GM23338 (cell line): Measurements from ENCODE around the gene GLS. TPM values are rescaled to one million over a fixed set of nuclear protein-coding genes. Genes with fewer than 3 reads are reported as not detected.

Source experiments
- ATAC-seq: fragments of 200-7000 bp; cut with Tn5 transposase; 3 replicates; pipeline ENCODE4 v1.9.1; 2020
- DNase-seq: peaks from one replicate; pipeline ENCODE4 v3.0.0-alpha.2; 2015; ENCODE audit warnings: low spot score
- H2AFZ ChIP-seq: fragments of 200-600 bp; sonication (generic); 2 replicates; pipeline ENCODE4 v1.8.0; 2016; ENCODE audit warnings: antibody characterized with exemption, mild to moderate bottlenecking, moderate library complexity
- H3F3A ChIP-seq: fragments of 200-600 bp; sonication (generic); replicated peaks from 2 replicates; pipeline ENCODE4 v1.8.0; 2017; ENCODE audit warnings: antibody characterized with exemption, mixed run types, low read depth
- H3K27ac ChIP-seq: fragments of 200-600 bp; sonication (generic); 2 replicates; pipeline ENCODE4 v1.6.1; 2016; ENCODE audit warnings: low read depth
- H3K27me3 ChIP-seq: fragments of 200-600 bp; sonication (generic); 2 replicates; pipeline ENCODE4 v1.8.0; 2016; ENCODE audit warnings: mild to moderate bottlenecking, mixed run types, moderate library complexity; ENCODE audit not compliant: insufficient read depth
- H3K36me3 ChIP-seq: fragments of 200-600 bp; sonication (generic); 2 replicates; pipeline ENCODE4 v1.8.0; 2016; ENCODE audit warnings: mild to moderate bottlenecking; ENCODE audit not compliant: insufficient read depth
- H3K4me1 ChIP-seq: fragments of 200-600 bp; sonication (generic); 2 replicates; pipeline ENCODE4 v1.8.0; 2016; ENCODE audit warnings: mild to moderate bottlenecking, moderate library complexity; ENCODE audit not compliant: insufficient read depth
- H3K4me2 ChIP-seq: fragments of 200-600 bp; sonication (generic); 2 replicates; pipeline ENCODE4 v1.7.1; 2017; ENCODE audit warnings: mixed run types
- H3K4me3 ChIP-seq: fragments of 200-600 bp; sonication (generic); 2 replicates; pipeline ENCODE4 v1.6.1; 2016; ENCODE audit warnings: mixed run types
- H3K79me2 ChIP-seq: fragments of 200-600 bp; sonication (generic); replicated peaks from 2 replicates; pipeline ENCODE4 v1.8.0; 2017; ENCODE audit warnings: mild to moderate bottlenecking; ENCODE audit not compliant: insufficient read depth
- H3K9me2 ChIP-seq: fragments of 200-600 bp; sonication (generic); 2 replicates; pipeline ENCODE4 v1.8.0; 2017; ENCODE audit not compliant: insufficient read depth
- H4K20me1 ChIP-seq: fragments of 200-600 bp; sonication (generic); replicated peaks from 2 replicates; pipeline ENCODE4 v1.8.0; 2017; ENCODE audit warnings: mild to moderate bottlenecking; ENCODE audit not compliant: insufficient read depth
- H3K27ac Mint-ChIP-seq: 2 replicates; pipeline ENCODE4 v1.8.0; 2020; ENCODE audit warnings: inconsistent platforms, mild to moderate bottlenecking, moderate library complexity, mixed read lengths
- H3K27me3 Mint-ChIP-seq: 3 replicates; pipeline ENCODE4 v1.8.0; 2022; ENCODE audit warnings: low read depth, mild to moderate bottlenecking, moderate library complexity, mixed read lengths, inconsistent platforms; ENCODE audit not compliant: insufficient read depth, poor library complexity
- H3K36me3 Mint-ChIP-seq: 3 replicates; pipeline ENCODE4 v1.8.0; 2021; ENCODE audit warnings: low read depth, mild to moderate bottlenecking, inconsistent platforms, moderate library complexity, mixed read lengths
- H3K4me1 Mint-ChIP-seq: 3 replicates; pipeline ENCODE4 v1.8.0; 2020; ENCODE audit warnings: mild to moderate bottlenecking, inconsistent platforms, mixed read lengths
- H3K4me3 Mint-ChIP-seq: 3 replicates; pipeline ENCODE4 v1.8.0; 2021; ENCODE audit warnings: moderate library complexity, mild to moderate bottlenecking, inconsistent platforms, mixed read lengths
- H3K9me3 Mint-ChIP-seq: 3 replicates; pipeline ENCODE4 v1.8.0; 2020; ENCODE audit warnings: moderate library complexity, mild to moderate bottlenecking, inconsistent platforms, mixed read lengths
- CREB1 ChIP-seq: fragments of 250-450 bp; sonication (Bioruptor Pico); IDR thresholded peaks from 2 replicates; pipeline ENCODE4 v1.5.0; 2020; ENCODE audit warnings: low read depth, mild to moderate bottlenecking, moderate library complexity
- ETS1 ChIP-seq: IDR thresholded peaks from 2 replicates; pipeline ENCODE4 v1.6.1; 2016; ENCODE audit warnings: antibody characterized with exemption
- EZH2 ChIP-seq: fragments of 200-600 bp; sonication (generic); IDR thresholded peaks from one replicate; pipeline ENCODE4 v1.8.0; 2017; ENCODE audit warnings: antibody characterized with exemption, mild to moderate bottlenecking, low read depth; ENCODE audit not compliant: unreplicated experiment
- EZH2phosphoT487 ChIP-seq: fragments of 200-600 bp; sonication (generic); IDR thresholded peaks from one replicate; pipeline ENCODE4 v1.8.1; 2018; ENCODE audit warnings: antibody characterized with exemption; ENCODE audit not compliant: unreplicated experiment
- JUNB ChIP-seq: IDR thresholded peaks from one replicate; pipeline ENCODE4 v1.6.1; 2016; ENCODE audit warnings: antibody characterized with exemption; ENCODE audit not compliant: unreplicated experiment
- NANOG ChIP-seq: IDR thresholded peaks from 2 replicates; pipeline ENCODE4 v1.6.1; 2016; ENCODE audit warnings: antibody characterized with exemption, borderline replicate concordance
- POLR2AphosphoS5 ChIP-seq: IDR thresholded peaks from 2 replicates; pipeline ENCODE4 v1.6.1; 2016; ENCODE audit warnings: antibody characterized with exemption, low read depth
- REST ChIP-seq: IDR thresholded peaks from one replicate; pipeline ENCODE4 v1.6.1; 2018; ENCODE audit warnings: antibody characterized with exemption; ENCODE audit not compliant: unreplicated experiment
- STAT1 ChIP-seq: IDR thresholded peaks from one replicate; pipeline ENCODE4 v1.6.1; 2016; ENCODE audit warnings: antibody characterized with exemption; ENCODE audit not compliant: unreplicated experiment
- ZNF114 ChIP-seq: fragments of 250-450 bp; sonication (Bioruptor Pico); IDR thresholded peaks from 2 replicates; pipeline ENCODE4 v1.5.0; 2020; ENCODE audit warnings: mild to moderate bottlenecking, moderate library complexity
- ZNF331 ChIP-seq: fragments of 250-450 bp; sonication (Bioruptor Pico); IDR thresholded peaks from 2 replicates; pipeline ENCODE4 v1.5.0; 2020; ENCODE audit warnings: low read depth, mild to moderate bottlenecking, moderate library complexity
- polyA plus RNA-seq: library from polyadenylated mRNA; unstranded; fragments of >200 nt; fragmentation: Nextera tagmentation; extraction: Ambion mirVana; gene quantifications from 2 replicates; pipeline ENCODE4 v1.2.1, GENCODE V29; 2016
- total RNA-seq: library from RNA; depleted of rRNA; stranded (reverse); fragments of >200 nt; shearing (Covaris generic); gene quantifications from 2 replicates; pipeline ENCODE4 v1.2.3, GENCODE V29; 2014
- TF ChIP-seq, protein P1 (sequence below), 2 experiments: fragments of 200-600 bp in 1 of 2; sonication (generic) in 1 of 2; conservative IDR thresholded peaks; 2 replicates each; pipeline versions ENCODE4 v1.5.1 to v1.6.1; 2016 to 2017; ENCODE audit warnings: antibody characterized with exemption in 2 of 2, low read depth in 2 of 2, mild to moderate bottlenecking in 2 of 2, moderate library complexity in 1 of 2
- TF ChIP-seq, protein P2 (sequence below): fragments of 250-450 bp; sonication (Bioruptor Pico); IDR thresholded peaks from 2 replicates; pipeline ENCODE4 v1.5.0; 2020; ENCODE audit warnings: mild to moderate bottlenecking, moderate library complexity

Gene GLS
- total and polyA plus RNA-seq, 2 experiments from 2014 or later = 38.1 to 172 TPM

- H3K4me1 ChIP-seq = no peaks in the 10 kb centered on the region
- no peak overlapping the region for H3K4me2 ChIP-seq
- H4K20me1 ChIP-seq = no peaks in the 10 kb centered on the region; the same call in 1 of the 2 replicates
- H3K79me2 ChIP-seq = no peaks in the 10 kb centered on the region
- H3K9me3 Mint-ChIP-seq = no peaks in the 10 kb centered on the region; the same call in 2 of the 3 replicates
- H3K4me1 Mint-ChIP-seq = no peaks in the 10 kb centered on the region
- H3K27ac ChIP-seq = no peak overlapping the region
- no peak overlapping the region for H3K4me3 ChIP-seq
- H3F3A ChIP-seq = no peaks in the 10 kb centered on the region
- H3K27me3 ChIP-seq = no peaks in the 10 kb centered on the region
- no peak overlapping the region for H3K4me3 Mint-ChIP-seq
- H3K9me2 ChIP-seq = no peaks in the 10 kb centered on the region
- no peak for TF ChIP-seq EZH2phosphoT487
- no peak for TF ChIP-seq NANOG
- TF ChIP-seq EZH2 = no peak
- no peak for TF ChIP-seq ZNF114 (CRISPR knock-in tag)
- no peak for TF ChIP-seq REST
- TF ChIP-seq, protein P1, sequence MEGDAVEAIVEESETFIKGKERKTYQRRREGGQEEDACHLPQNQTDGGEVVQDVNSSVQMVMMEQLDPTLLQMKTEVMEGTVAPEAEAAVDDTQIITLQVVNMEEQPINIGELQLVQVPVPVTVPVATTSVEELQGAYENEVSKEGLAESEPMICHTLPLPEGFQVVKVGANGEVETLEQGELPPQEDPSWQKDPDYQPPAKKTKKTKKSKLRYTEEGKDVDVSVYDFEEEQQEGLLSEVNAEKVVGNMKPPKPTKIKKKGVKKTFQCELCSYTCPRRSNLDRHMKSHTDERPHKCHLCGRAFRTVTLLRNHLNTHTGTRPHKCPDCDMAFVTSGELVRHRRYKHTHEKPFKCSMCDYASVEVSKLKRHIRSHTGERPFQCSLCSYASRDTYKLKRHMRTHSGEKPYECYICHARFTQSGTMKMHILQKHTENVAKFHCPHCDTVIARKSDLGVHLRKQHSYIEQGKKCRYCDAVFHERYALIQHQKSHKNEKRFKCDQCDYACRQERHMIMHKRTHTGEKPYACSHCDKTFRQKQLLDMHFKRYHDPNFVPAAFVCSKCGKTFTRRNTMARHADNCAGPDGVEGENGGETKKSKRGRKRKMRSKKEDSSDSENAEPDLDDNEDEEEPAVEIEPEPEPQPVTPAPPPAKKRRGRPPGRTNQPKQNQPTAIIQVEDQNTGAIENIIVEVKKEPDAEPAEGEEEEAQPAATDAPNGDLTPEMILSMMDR (conservative IDR thresholded peaks at IDR 0.05; ENCODE audit: low read depth in 2 of 2) = no peak
- TF ChIP-seq ETS1 = no peak
- no peak for TF ChIP-seq CREB1 (CRISPR knock-in tag)
- no peak for TF ChIP-seq STAT1
- TF ChIP-seq, protein P2, sequence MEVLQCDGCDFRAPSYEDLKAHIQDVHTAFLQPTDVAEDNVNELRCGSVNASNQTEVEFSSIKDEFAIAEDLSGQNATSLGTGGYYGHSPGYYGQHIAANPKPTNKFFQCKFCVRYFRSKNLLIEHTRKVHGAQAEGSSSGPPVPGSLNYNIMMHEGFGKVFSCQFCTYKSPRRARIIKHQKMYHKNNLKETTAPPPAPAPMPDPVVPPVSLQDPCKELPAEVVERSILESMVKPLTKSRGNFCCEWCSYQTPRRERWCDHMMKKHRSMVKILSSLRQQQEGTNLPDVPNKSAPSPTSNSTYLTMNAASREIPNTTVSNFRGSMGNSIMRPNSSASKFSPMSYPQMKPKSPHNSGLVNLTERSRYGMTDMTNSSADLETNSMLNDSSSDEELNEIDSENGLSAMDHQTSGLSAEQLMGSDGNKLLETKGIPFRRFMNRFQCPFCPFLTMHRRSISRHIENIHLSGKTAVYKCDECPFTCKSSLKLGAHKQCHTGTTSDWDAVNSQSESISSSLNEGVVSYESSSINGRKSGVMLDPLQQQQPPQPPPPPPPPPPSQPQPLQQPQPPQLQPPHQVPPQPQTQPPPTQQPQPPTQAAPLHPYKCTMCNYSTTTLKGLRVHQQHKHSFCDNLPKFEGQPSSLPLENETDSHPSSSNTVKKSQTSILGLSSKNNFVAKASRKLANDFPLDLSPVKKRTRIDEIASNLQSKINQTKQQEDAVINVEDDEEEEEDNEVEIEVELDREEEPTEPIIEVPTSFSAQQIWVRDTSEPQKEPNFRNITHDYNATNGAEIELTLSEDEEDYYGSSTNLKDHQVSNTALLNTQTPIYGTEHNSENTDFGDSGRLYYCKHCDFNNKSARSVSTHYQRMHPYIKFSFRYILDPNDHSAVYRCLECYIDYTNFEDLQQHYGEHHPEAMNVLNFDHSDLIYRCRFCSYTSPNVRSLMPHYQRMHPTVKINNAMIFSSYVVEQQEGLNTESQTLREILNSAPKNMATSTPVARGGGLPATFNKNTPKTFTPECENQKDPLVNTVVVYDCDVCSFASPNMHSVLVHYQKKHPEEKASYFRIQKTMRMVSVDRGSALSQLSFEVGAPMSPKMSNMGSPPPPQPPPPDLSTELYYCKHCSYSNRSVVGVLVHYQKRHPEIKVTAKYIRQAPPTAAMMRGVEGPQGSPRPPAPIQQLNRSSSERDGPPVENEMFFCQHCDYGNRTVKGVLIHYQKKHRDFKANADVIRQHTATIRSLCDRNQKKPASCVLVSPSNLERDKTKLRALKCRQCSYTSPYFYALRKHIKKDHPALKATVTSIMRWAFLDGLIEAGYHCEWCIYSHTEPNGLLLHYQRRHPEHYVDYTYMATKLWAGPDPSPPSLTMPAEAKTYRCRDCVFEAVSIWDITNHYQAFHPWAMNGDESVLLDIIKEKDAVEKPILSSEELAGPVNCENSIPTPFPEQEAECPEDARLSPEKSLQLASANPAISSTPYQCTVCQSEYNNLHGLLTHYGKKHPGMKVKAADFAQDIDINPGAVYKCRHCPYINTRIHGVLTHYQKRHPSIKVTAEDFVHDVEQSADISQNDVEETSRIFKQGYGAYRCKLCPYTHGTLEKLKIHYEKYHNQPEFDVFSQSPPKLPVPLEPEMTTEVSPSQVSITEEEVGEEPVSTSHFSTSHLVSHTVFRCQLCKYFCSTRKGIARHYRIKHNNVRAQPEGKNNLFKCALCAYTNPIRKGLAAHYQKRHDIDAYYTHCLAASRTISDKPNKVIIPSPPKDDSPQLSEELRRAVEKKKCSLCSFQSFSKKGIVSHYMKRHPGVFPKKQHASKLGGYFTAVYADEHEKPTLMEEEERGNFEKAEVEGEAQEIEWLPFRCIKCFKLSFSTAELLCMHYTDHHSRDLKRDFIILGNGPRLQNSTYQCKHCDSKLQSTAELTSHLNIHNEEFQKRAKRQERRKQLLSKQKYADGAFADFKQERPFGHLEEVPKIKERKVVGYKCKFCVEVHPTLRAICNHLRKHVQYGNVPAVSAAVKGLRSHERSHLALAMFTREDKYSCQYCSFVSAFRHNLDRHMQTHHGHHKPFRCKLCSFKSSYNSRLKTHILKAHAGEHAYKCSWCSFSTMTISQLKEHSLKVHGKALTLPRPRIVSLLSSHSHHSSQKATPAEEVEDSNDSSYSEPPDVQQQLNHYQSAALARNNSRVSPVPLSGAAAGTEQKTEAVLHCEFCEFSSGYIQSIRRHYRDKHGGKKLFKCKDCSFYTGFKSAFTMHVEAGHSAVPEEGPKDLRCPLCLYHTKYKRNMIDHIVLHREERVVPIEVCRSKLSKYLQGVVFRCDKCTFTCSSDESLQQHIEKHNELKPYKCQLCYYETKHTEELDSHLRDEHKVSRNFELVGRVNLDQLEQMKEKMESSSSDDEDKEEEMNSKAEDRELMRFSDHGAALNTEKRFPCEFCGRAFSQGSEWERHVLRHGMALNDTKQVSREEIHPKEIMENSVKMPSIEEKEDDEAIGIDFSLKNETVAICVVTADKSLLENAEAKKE (CRISPR knock-in tag) = no peak
- TF ChIP-seq ZNF331 (CRISPR knock-in tag) = no peak
- TF ChIP-seq POLR2AphosphoS5 = no peak
- TF ChIP-seq JUNB = no peak
- H3K27me3 Mint-ChIP-seq = peaks cover 1% of the 10 kb centered on the region
- peaks cover 57% of the 10 kb centered on the region for H3K36me3 Mint-ChIP-seq
- DNase-seq (no peak), ATAC-seq (no peak)
- H3K36me3 ChIP-seq = peaks cover 31% of the 10 kb centered on the region
- no peak overlapping the region for H2AFZ ChIP-seq
- no peak overlapping the region for H3K27ac Mint-ChIP-seq
Measured at GRCh38 chr2:190970160-190970559, 89.5 kb downstream of the GLS start.
